HCT116 (cell line): ENCODE measurements around the gene STON1. TPM values are rescaled to one million over a fixed set of nuclear protein-coding genes. Genes with fewer than 3 reads are reported as not detected.
"Not testable (repeated sequence)": the region's sequence is repeated elsewhere in the genome, so short reads cannot be mapped to it uniquely, and the experiment has no call there.

Experiments
- ATAC-seq: fragments of 200-7000 bp; cut with Tn5 transposase; 2 replicates; pipeline ENCODE4 v1.9.1; 2020; ENCODE audit warnings: mild to moderate bottlenecking, moderate library complexity
- BruUV-seq: library from RNA; stranded (reverse); fragments of 400-500 nt; replicated peaks from 2 replicates; lab custom pipeline; 2021; lab: Mats Ljungman, UMichigan
- CTCF ChIA-PET: fragments of 300-600 bp; sonication (Branson Sonifier 250); formaldehyde crosslinking; loops from one replicate; lab custom pipeline; 2021; ENCODE audit warnings: antibody characterized with exemption; lab: Charles Lee
- POLR2A ChIA-PET: fragments of 300-600, 350-600 bp; sonication (Branson Sonifier 250); formaldehyde crosslinking; loops from one replicate; lab custom pipeline; 2021; ENCODE audit warnings: antibody characterized with exemption; lab: Charles Lee
- RAD21 ChIA-PET, 2 experiments: fragments of 300-600 bp; sonication (Branson Sonifier 250); formaldehyde crosslinking; loops; one replicate each; lab custom pipeline; 2023; ENCODE audit warnings: low total read pairs in 2 of 2; ENCODE audit not compliant: uncharacterized antibody in 2 of 2, unreplicated experiment in 2 of 2, low non-redundant PET in 1 of 2; lab: Charles Lee
- DNase-seq: peaks from one replicate; pipeline ENCODE4 v3.0.0-alpha.2; 2010; ENCODE audit warnings: low read depth, low spot score
- H2AFZ ChIP-seq: fragments of 200-600 bp; shearing (Covaris generic), sonication (generic); 2 replicates; pipeline ENCODE4 v1.6.1; 2017; ENCODE audit warnings: low read depth, mixed run types, mixed read lengths, antibody characterized with exemption, low read length; ENCODE audit not compliant: poor library complexity, severe bottlenecking
- H3K27ac ChIP-seq: 2 replicates; pipeline ENCODE4 v1.5.1; 2012; ENCODE audit warnings: low read depth, low read length
- H3K27me3 ChIP-seq: fragments of 200-600 bp; sonication (generic); 2 replicates; pipeline ENCODE4 v1.6.1; 2016; ENCODE audit warnings: mixed run types, low read length, mixed read lengths; ENCODE audit not compliant: insufficient read depth
- H3K36me3 ChIP-seq, 2 experiments: fragments of 200-500 bp in 1 of 2; fragments of 200-600 bp in 1 of 2; sonication (Bioruptor generic) in 1 of 2; sonication (generic) in 1 of 2; 2 replicates each; pipeline versions ENCODE4 v1.5.1 to v1.6.1; 2014 to 2016; ENCODE audit warnings: low read length in 2 of 2, inconsistent platforms in 1 of 2, mixed read lengths in 1 of 2, mixed run types in 1 of 2; ENCODE audit not compliant: insufficient read depth in 2 of 2, control insufficient read depth in 1 of 2
- H3K4me1 ChIP-seq, 2 experiments: fragments of 200-600 bp in 1 of 2; sonication (generic) in 1 of 2; 2 replicates each; pipeline versions ENCODE4 v1.5.1 to v1.6.1; 2012 to 2017; ENCODE audit warnings: low read length in 2 of 2, inconsistent platforms in 1 of 2, mild to moderate bottlenecking in 1 of 2, mixed read lengths in 1 of 2, mixed run types in 1 of 2, moderate library complexity in 1 of 2; ENCODE audit not compliant: insufficient read depth in 2 of 2, control insufficient read depth in 1 of 2
- H3K4me2 ChIP-seq: fragments of 200-600 bp; sonication (generic); 2 replicates; pipeline ENCODE4 v1.6.1; 2017; ENCODE audit warnings: mixed run types, low read length, mixed read lengths
- H3K4me3 ChIP-seq, 2 experiments: fragments of 200-600 bp in 1 of 2; sonication (generic) in 1 of 2; replicated peaks in 1 of 2; 2 replicates each; pipeline ENCODE4 v1.5.1; 2011 to 2016; ENCODE audit warnings: low read length in 2 of 2, control low read depth in 1 of 2, low read depth in 1 of 2, mild to moderate bottlenecking in 1 of 2, mixed read lengths in 1 of 2, mixed run types in 1 of 2
- H3K79me2 ChIP-seq: fragments of 200-600 bp; sonication (generic); 2 replicates; pipeline ENCODE4 v1.6.1; 2017; ENCODE audit warnings: mild to moderate bottlenecking, mixed run types, low read length, moderate library complexity, mixed read lengths; ENCODE audit not compliant: insufficient read depth
- H3K9ac ChIP-seq: fragments of 200-600 bp; sonication (generic); 2 replicates; pipeline ENCODE4 v1.6.1; 2016; ENCODE audit warnings: low read length, mixed read lengths
- H3K9me2 ChIP-seq: fragments of 200-600 bp; sonication (generic), shearing (Covaris generic); 2 replicates; pipeline ENCODE4 v1.6.1; 2017; ENCODE audit warnings: mixed run types, mild to moderate bottlenecking, moderate library complexity; ENCODE audit not compliant: insufficient read depth
- H3K9me3 ChIP-seq, 2 experiments: fragments of 200-500 bp in 1 of 2; fragments of 200-600 bp in 1 of 2; sonication (Bioruptor generic) in 1 of 2; sonication (generic) in 1 of 2; 2 replicates each; pipeline ENCODE4 v1.6.1; 2014 to 2017; ENCODE audit warnings: low read length in 2 of 2, mixed read lengths in 2 of 2, inconsistent platforms in 1 of 2, low read depth in 1 of 2, mild to moderate bottlenecking in 1 of 2, mixed run types in 1 of 2, moderate library complexity in 1 of 2; ENCODE audit not compliant: control insufficient read depth in 1 of 2, insufficient read depth in 1 of 2
- H4K20me1 ChIP-seq: fragments of 200-600 bp; sonication (generic), shearing (Covaris generic); 2 replicates; pipeline ENCODE4 v1.6.1; 2017; ENCODE audit warnings: mixed run types, mild to moderate bottlenecking, moderate library complexity; ENCODE audit not compliant: insufficient read depth
- CBX3 ChIP-seq: IDR thresholded peaks from 2 replicates; pipeline ENCODE4 v1.6.1; 2012; ENCODE audit warnings: low read depth
- EZH2 ChIP-seq: fragments of 200-600 bp; sonication (generic); IDR thresholded peaks from 2 replicates; pipeline ENCODE4 v1.6.1; 2017; ENCODE audit warnings: antibody characterized with exemption, mixed run types
- FOSL1 ChIP-seq: IDR thresholded peaks from 2 replicates; pipeline ENCODE4 v1.6.1; 2012; ENCODE audit warnings: low read depth
- POLR2A ChIP-seq: IDR thresholded peaks from 2 replicates; pipeline ENCODE4 v1.7.0; 2011; ENCODE audit warnings: borderline replicate concordance; ENCODE audit not compliant: insufficient read depth, insufficient read length; ENCODE audit errors: extremely low read depth
- SRF ChIP-seq: IDR thresholded peaks from 2 replicates; pipeline ENCODE4 v1.6.1; 2012; ENCODE audit warnings: low read depth
- ZNF274 ChIP-seq: fragments of 200-500 bp; sonication (Bioruptor generic); IDR thresholded peaks from 2 replicates; pipeline ENCODE4 v1.6.1; 2014; ENCODE audit warnings: mild to moderate bottlenecking, low read depth, low read length, inconsistent platforms
- intact Hi-C: fragments of 100-400 bp; cut with micrococcal nuclease; formaldehyde crosslinking; loops from 2 replicates; pipeline ENCODE4 v1.10.0; 2022
- total RNA-seq: library from RNA; stranded (reverse); gene quantifications from one replicate; pipeline ENCODE4 v1.2.1, GENCODE V29; 2021; ENCODE audit not compliant: unreplicated experiment
- TF ChIP-seq, protein P1 (sequence below): IDR thresholded peaks from 2 replicates; pipeline ENCODE4 v1.6.1; 2012; ENCODE audit warnings: low read depth

STON1 gene
- total RNA-seq, 1 experiment from 2014 or later: 1.4 TPM

GRCh38 chr2:48519593-48519992, 10.4 kb upstream of the STON1 start:
- H3K9me2 ChIP-seq: no peaks in the 10 kb centered on the region
- no peak for TF ChIP-seq FOSL1
- no peak for TF ChIP-seq CBX3
- TF ChIP-seq, protein P1, sequence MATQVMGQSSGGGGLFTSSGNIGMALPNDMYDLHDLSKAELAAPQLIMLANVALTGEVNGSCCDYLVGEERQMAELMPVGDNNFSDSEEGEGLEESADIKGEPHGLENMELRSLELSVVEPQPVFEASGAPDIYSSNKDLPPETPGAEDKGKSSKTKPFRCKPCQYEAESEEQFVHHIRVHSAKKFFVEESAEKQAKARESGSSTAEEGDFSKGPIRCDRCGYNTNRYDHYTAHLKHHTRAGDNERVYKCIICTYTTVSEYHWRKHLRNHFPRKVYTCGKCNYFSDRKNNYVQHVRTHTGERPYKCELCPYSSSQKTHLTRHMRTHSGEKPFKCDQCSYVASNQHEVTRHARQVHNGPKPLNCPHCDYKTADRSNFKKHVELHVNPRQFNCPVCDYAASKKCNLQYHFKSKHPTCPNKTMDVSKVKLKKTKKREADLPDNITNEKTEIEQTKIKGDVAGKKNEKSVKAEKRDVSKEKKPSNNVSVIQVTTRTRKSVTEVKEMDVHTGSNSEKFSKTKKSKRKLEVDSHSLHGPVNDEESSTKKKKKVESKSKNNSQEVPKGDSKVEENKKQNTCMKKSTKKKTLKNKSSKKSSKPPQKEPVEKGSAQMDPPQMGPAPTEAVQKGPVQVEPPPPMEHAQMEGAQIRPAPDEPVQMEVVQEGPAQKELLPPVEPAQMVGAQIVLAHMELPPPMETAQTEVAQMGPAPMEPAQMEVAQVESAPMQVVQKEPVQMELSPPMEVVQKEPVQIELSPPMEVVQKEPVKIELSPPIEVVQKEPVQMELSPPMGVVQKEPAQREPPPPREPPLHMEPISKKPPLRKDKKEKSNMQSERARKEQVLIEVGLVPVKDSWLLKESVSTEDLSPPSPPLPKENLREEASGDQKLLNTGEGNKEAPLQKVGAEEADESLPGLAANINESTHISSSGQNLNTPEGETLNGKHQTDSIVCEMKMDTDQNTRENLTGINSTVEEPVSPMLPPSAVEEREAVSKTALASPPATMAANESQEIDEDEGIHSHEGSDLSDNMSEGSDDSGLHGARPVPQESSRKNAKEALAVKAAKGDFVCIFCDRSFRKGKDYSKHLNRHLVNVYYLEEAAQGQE: no peak
- no peak for TF ChIP-seq EZH2
- no peak for TF ChIP-seq ZNF274
- TF ChIP-seq SRF: no peak
- no peak for TF ChIP-seq POLR2A
- H3K4me1 ChIP-seq: no peaks in the 10 kb centered on the region
- intact Hi-C loops: no loop called here
- H3K9ac ChIP-seq: no peak overlapping the region
- H3K4me2 ChIP-seq: no peak overlapping the region
- H3K79me2 ChIP-seq: no peaks in the 10 kb centered on the region
- no peak for ATAC-seq
- no peak overlapping the region for H3K27ac ChIP-seq
- RAD21 ChIA-PET: no interaction called here
- no peak for DNase-seq
- no TSS peak for BruUV-seq
- H3K36me3 ChIP-seq: no peaks in the 10 kb centered on the region; a peak in 2 of 4 replicates
- CTCF ChIA-PET: no interaction called here
- H4K20me1 ChIP-seq: no peaks in the 10 kb centered on the region
- H3K9me3 ChIP-seq: no peaks in the 10 kb centered on the region
- no peak overlapping the region for H2AFZ ChIP-seq
- POLR2A ChIA-PET: no interaction called here
- H3K27me3 ChIP-seq: no peaks in the 10 kb centered on the region
- no peak overlapping the region for H3K4me3 ChIP-seq

GRCh38 chr2:48524756-48525155, 5.2 kb upstream of the STON1 start:
- H3K36me3 ChIP-seq, H3K9me3 ChIP-seq, H3K9me2 ChIP-seq, H2AFZ ChIP-seq, H3K4me3 ChIP-seq, ATAC-seq, H3K4me1 ChIP-seq, H3K9ac ChIP-seq, H3K27ac ChIP-seq, H4K20me1 ChIP-seq, H3K79me2 ChIP-seq, intact Hi-C loops, CTCF ChIA-PET, H3K4me2 ChIP-seq, RAD21 ChIA-PET, H3K27me3 ChIP-seq, BruUV-seq, DNase-seq: not testable (repeated sequence)
- POLR2A ChIA-PET: interaction anchor here (0.7 kb wide), 1 partner anchor 19 kb away, joined by 7 read pairs; no protein-coding TSS in a partner anchor
